Measurements from ENCODE around the gene RASGEF1C.

RASGEF1C gene

DNA sequence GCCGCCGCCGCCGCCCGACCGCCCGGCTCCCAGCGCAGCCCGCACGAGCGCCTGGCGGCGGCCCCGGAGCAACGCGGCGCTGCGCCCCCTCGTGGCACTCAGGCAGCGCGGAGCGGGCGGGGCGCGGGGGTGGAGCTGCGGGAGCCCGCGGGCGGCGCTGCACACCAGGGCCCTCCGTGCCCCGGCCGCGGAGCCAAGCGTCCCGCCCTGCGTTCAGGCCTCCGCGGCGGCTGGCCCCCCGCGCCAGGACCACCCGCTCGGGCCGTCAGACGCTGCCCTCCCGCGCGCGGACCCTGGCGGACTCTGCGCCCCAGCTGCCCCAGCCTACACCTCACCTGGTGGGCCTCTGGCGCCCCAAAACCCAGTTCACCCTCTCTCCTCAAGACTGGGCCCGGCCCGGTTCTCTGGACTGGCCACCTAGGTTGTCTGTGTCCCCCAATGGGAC, at the start of gene RASGEF1C:
Gene RASGEF1C (minus strand): TSS at position 75 of the 445 bp plus-strand sequence. CDS start 71,159 bp downstream, outside the sequence.
- peak; percentile 83 for DNase-seq

DNA sequence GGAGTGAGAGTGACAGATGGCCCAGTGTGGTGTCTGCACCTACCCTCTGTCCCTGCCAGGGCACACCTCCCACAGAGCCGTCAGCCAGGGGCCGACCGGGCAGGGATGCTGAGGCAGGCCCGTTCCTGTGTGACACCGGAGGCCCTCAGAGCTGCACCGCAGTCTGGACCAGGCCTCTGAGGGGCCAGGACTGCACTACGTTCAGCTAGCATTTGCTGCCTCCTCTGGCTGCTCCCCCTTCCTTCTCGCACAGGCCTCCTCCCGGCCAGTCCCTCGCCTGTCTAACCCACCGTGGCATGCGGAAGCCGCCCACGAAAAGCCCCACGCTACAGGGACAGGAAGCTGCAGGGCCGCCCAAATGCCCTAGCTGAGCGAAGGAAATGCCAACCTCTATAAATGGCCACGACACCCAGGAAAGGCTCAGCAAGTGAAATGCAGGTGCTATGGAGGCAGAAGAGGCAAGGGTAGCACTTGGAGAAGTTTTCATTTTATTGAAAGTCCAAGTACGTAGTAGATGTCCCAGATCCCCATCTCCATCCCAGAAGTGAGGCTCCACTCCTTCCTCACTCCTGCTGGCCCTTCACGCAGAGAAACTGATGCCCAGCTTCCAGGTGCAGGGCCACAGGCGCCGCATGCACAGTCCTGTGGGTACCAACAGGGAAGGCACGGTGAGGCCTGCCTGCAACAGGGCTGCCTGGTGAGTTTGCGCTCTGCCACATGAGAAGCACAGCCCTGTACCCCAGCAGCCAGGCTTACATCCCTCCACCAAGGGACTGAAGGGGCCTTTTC, 44.2 kb upstream of the RASGEF1C start:
- DNase-seq: no peak

DNA sequence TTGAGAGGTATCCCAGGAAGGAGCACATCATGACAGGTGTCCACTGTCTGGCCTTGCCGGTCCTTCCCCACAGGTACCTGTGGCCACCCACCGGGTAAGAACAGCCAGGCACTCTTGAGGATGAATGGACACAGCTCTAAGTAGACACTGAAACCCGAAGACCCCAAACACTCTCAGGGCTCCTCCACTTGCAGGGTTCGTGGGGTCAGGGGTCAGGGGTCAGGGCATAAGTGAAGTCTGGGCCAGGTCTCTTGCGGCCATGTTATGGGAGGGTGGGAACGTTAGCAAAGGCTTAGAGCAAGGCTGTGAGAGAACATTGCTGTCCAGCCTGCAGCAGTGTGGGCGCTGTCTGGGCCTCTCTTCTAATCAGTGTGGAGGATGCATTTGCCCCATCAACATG, 42.9 kb upstream of the RASGEF1C start:
- DNase-seq: no peak

DNA sequence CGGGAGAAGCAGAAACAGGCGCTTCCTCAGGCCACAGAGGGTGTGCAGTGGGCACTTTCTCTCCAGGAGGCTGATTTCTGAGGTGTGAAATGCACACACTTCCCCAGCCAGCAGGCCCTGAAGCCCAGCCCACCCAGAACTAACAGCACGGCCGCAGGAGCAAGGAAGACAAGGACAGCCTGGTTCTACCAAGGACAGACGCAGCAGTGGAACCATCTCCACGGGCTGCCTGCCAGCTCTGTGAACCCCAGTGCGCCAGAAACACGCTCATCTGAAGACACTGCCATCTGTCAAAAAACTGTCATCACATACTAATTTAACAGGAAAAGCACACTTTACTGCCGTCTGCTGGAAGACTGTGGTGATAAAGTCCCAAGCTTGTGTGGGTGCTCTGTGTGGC, 42.1 kb upstream of the RASGEF1C start:
- DNase-seq: no peak

DNA sequence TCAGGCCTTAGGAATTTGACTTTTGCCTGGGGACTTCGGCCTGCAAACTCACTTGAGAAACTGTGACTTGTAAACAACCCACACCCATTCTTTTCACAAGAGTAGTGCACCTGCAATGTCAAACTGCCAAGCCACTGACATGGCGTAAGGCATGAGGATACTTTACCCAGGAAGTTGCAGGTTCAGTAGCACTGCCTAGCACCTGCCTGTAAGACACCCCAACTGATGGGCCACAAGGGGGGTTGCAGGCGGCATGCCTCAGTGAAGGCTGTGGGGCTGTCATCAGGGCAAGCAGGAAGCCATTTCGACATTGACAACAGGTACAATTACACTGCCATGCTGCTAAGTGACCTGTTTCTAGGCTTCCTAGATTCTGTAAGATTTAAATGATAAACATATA, 41.3 kb upstream of the RASGEF1C start:
- no peak for DNase-seq

DNA sequence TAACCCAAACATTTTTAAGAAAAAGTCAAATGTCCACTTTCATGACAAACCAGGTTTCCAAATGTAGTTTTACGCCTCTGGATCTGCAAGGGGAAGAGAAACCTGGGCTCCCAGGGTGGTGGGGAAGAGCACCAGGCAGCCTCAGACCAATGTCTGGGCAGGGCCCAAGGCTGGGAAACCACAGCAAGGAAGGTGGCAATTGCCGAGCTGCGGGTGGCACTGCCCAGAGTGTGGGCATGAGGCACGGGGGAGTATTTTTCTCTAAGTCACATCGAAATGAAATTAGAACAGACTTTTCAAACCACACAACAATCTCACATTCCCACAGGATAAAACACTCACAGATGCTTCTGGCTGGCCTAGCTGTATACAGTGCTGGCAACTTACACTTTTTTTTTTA, 32.6 kb upstream of the RASGEF1C start:
- no peak for DNase-seq

DNA sequence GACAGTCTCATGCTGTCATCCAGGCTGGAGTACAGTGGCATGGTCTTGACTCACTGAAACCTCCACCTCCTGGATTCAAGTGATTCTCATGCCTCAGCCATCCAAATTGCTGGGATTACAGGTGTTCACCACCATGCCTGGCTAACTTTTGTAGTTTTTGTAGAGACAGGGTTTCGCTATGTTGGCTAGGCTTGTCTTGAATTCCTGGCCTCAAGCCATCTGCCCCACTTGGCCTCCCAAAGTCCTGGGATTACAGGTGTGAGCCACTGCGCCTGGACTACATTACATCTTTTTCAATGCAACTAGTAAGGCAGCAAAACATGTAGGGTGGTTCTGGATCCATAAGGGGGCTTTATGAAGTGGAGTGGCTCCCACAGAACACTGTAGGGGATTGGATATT, 29.6 kb upstream of the RASGEF1C start:
- no peak for DNase-seq

DNA sequence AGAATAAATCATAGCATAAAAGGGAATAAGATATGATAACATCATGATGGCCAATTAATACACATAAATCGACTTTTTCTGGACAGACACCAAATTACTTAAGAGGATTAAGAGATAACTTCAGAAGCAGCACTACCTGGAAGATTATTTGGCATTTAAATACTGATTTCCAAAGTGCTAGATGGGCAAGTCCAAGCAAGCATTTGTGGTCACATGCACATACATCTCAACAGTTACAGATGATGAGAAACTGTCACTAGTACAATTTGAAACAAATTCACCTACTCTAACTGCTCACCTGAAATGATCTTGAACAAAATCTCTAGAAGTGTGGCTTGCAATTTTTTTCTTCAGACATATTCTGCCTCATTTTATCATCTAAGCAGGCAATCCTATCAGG, 26.8 kb upstream of the RASGEF1C start:
- DNase-seq: no peak

DNA sequence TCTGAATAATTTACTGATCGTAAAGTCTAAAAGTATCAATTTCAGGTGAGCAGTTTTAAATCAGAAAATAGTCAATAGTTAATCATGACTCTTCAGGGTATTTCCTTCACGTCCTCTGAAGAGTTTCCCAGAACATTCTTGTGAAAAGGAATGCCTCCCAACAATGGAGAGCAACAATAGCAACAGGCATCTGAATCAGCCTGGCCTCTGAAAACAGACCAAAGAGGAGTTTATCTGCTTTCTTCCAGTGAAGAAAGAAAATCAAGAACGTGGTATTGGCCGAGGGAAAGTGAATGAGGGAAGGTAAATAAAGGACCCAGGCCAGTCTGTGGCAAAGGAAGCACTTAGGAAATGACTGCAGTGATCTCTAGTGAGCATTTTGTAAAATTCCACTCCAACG, 26.1 kb upstream of the RASGEF1C start:
- no peak for DNase-seq

DNA sequence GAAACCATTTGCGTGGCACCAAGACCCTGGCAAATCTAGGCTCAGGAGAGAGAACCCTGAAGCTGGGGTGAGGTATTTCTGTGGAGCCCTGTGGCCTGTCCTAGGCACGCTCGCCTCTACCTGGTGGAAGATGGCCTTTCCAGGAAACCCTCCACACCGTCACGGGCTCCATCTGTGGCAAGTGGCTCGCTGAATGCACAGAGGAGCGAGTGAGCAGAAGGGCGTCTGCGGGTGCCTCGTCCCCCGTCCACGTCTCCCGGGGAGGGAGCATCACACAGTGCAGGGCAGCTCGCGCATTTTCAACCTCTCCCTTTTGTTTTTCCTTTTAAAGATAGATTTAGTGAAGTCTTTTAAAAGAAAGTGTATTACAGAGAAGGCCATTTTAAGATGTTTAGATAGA, 25.3 kb upstream of the RASGEF1C start:
- DNase-seq: no peak

DNA sequence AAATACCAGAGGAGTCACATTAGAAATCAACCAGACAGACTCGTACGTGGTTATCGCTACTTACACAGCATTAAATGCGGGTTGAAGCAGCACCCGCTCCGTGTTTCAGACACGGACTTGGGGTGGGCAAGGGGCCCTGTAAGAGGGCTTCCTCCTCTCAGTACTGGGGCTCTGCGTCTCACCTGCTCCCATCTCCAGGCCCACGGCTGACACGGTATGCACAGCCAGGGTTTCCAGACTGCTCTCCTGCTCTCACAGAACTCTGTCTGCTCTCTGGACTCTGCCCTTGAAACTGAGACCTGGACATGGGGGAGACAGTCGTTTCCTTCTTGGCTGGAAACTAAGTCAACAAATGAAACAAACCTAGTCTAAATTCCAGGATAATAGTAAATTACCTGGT, 24.7 kb upstream of the RASGEF1C start:
- no peak for DNase-seq

DNA sequence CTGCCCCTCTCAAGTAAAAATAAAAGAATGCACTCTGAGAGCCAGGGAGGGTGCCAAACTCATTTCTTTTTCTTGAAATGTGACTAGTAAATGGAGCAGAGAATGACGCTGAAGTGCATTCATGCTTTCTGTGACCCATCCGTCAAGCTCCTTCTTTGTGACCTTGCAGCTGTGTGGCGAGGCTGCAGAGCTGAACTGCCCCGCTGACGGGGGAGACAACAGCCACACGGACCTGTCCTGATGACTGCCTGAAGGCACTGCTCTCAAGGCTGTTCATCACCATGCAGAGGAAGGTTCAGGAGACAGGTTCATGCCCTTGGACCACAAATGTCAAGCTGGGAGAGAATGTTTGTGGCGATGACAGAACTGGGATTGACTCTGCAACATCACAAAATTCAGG, 21.0 kb upstream of the RASGEF1C start:
- no peak for DNase-seq

DNA sequence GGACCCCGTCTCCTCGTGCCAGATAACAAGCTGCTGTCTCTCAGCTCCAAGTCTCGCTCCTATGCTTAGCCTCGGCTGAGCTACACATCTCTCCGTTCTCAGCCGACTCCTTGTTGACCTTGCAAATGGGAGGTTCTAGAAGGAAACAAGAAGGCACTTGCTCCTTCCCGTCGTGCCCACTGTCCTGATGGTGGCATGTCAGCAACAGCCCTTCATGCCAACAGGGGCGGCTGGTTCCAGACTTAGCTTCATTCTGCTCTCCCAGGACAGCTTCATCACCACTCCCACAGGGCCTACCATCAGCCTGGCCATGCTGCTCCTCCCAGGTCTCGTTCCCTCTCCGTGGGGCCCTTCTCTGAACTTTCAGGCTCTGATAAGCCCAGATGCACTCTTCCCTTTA, 13.0 kb upstream of the RASGEF1C start:
- DNase-seq: no peak

DNA sequence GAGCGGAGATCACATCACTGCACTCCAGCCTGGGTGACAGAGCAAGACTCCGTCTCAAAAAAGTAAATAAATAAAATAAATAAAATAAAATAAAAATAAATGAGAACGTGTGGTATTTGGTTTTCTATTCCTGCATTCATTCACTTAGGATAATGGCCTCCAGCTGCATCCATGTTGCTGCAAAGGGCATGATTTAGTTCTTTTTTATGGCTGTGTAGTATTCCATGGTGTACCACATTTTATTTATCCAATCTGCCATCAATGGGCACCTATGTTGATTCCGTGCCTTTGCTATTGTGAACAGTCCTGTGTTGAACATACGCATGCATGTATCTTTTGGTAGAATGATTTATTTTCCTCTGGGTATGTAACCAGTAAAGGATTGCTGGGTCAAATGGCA, 8.8 kb upstream of the RASGEF1C start:
- no peak for DNase-seq

DNA sequence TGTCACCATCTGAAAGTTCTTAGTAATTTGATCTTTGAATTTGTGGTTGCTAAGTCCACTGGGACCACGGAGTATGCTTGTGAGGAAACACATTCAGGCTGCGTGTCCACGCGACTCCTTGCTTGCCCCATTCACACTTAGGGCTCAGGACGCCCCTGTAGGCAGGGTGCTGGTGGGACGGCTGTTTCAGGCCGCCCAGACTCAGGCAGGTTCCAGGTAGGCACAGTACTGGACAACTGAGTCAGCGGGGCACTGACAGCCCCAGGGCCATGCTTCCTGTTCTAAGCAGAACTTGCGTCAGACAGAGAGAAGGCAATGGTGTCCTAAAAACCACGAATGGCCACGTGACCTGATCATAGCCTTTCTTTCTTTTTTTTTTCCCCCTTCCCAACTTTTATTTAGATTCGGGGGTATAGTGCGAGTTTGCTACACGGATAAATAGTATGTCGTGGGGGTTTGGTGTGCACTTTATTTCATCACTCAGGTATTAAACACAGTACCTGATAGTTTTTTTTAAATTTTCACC, 7.7 kb upstream of the RASGEF1C start:
- no peak for DNase-seq

DNA sequence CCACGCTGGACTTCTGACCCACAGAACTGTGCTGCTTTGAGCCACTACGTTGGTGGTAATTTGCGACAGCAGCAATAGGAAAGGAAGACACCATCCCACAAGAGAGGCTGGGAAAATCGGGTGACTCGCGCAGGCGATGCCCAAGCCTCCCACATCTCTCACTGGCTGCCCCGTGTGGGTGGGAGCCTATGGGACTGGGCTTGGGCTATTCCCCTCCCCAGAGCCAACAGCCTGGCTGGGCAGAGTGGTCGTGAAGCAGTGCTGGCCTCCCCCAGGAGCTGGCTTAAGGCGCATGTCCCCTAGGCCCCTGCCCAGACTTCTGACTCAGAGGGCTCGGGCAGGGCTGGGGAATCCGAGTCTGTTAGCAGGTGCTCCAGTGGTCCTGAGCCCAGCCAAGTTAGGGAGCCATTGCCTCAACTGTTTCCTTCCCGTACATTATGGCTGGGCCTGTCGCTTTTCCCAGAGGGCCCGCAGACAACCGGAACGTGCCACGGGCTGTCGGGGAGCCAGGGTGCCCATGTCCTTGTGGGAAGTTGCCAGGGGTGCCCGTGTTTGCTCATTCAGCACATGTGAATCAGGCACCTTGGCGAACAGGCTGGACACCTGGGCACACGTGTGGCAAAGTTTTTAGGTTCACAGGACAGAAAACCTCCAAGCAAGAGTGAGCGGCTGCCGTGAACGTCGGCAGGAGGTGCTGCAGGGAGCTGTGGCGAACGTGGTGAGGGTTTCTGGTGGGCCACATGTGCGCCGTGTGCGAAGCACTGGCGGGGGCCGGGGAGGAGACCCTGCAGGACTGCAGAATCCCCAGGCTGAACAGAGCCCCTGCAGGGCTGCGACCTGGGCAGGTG, 7.0 kb upstream of the RASGEF1C start:
- DNase-seq: no peak

DNA sequence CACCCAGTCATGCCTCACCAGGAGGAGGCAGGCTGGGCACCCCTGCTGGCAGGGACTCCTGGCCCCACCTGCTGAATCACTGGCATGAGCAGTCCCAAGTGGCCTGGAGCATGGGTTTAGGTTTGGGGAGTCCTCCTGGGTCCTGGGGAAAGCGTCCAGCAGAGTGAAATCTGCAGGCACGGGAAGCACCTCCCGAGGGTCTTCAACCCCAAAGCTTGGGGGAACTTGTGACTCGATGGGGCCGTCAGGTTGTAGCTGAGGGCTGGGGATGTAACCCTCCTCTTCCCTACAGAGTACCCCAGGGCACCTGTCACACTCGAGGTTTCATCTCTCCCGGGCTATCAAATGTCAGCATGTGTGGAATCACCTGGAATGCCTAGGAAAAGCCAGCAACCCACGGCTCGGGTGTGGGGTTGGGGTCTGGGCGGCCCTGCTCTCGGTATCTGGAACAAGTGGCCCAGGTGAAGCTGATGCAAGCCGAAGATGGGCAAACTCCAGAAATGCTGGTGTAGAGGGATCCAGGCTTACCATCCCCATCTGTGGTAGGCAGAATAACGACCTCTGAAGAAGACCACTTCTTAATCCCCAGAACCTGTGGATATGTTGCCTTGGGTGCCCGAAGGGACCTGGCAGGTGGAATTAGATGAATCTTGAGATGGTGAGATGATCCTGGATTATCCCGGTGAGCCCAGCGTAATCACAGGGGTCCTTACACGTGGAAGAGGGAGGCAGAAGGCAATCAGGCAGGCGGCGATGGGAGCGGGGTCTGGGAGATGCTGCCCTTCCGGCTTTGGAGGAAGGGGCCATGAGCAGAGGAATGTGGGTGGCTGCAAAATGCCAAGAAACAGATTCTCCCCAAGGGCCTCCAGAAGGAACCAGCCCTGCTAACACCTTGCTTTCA, 6.1 kb upstream of the RASGEF1C start:
- no peak for DNase-seq

DNA sequence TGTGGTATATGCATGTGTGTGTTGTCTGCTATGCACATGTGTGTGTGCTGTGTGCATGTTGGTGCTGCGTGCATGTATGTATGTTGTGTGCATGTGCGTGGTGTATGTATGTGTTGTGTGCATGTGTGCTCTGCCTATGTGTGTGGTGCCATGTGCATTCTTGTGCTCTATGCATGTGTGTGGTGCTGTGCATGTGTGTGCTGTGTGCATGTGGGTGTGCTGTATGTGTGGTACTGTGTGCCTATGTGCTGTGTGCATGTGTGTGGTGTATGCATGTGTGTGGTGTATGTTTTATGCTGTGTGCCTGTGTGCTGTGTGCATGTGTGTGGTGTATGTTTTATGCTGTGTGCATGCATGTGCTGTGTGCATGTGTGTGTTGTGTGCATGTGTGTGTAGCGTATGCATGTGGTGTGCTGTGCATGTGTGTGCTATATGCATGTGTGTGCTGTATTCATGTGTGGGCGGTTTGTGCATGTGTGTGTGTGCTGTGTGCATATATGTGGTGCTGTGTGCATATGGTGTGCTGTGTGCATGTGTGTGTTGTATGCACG, 4.7 kb upstream of the RASGEF1C start:
- DNase-seq: no peak

DNA sequence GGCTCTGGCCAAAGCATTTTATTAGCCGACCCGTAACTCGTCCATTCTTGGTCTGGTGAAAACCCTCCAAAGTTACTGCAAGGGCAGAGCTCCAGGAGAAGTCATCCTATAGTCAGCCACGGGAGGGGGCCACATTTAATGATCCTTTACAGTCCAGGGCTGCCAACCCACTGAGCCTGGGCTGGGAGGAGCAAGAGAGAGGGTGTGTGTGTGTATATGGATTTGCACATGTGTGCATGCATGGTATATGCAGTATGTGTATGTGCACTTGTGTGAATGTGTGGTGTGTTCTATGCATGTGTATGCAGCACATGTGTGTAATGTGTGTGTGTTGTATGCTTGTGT, 4.2 kb upstream of the RASGEF1C start:
- DNase-seq: no peak

DNA sequence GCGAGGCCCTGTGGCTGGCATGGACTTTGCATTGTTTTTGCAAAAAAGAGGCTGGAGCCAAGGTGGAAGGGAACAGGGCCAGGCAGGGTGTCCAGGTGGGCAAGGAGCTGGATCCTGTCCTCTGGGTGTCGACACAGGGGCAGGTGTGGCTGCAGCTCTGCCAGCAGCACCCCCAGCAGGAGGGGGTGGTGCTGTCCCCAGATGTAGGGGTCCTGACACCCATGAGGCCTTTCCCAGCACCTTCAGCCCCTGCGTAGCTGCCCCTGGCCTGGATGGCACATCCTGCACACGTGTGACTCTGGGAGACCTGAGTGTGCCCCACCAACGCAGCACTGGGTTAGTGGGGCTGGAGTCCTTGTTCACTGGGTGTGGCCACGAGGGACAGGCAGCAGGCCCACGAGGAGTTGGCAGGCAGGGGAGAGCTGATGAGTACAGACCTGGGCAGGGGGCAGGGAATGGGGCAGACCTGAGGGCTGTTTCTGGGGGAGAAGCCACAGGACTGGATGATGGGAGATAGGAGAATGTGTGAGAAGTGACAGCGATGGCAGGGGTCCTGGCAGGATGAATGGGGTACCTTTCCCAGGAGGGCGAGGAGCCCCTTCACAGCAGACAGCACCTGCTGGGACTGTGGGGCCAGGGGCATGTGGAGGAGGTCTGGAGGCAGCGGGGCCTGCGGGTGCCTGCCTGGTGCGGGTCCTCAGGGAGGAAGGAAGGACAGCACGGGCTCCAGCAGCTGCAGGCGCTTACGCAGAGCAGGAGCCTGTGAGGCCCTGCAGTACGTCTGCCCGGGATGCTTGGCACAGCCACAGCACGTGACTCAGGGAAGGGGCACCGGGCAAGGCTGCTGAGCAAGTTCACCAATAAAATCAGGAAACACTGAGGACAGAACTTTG, 3.6 kb upstream of the RASGEF1C start:
- no peak for DNase-seq

DNA sequence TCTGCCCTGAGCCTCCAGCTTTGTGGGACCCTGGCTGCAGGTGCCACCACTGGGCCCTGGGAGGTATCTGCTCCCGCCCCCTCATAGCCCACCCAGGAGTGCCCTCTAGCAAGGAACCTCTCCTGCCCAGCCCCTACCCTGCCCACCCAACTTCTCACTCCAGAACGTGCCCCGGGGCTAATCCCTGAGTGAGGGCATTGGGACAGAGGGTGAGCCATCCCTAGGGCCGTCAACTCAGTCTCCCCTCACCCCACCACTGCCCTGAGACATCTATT, 2.7 kb upstream of the RASGEF1C start:
- DNase-seq: no peak

Measured in hematopoietic multipotent progenitor cell treated with erythropoietin and hydrocortisone succinate and interleukin-3 and kit ligand, for 6 days (in vitro differentiated cells).